Transverse colon (tissue), 4 donors: ENCODE measurements around the gene MINDY4B. TPM values are rescaled to one million over a fixed set of nuclear protein-coding genes. Genes with fewer than 3 reads are reported as not detected.
A peak's percentile ranks its signal among the peaks of the same experiment; 100 is the strongest.

Source experiments
- DNase-seq: peaks from one replicate; pipeline ENCODE4 v3.0.0-alpha.2; 2019
- H3K27ac ChIP-seq, 4 donors: fragments of 200-600 bp; sonication (generic); 2 replicates each; pipeline ENCODE4 v1.5.1; 2016 to 2018; ENCODE audit warnings: inconsistent platforms in 4 of 4
- H3K27me3 ChIP-seq: fragments of 200-600 bp; sonication (generic); 2 replicates; pipeline ENCODE4 v1.5.1; 2017; ENCODE audit warnings: inconsistent platforms
- H3K36me3 ChIP-seq, 4 donors: fragments of 200-600 bp; sonication (generic); 2 replicates each; pipeline ENCODE4 v1.5.1; 2017 to 2019; ENCODE audit warnings: inconsistent platforms in 4 of 4
- H3K4me1 ChIP-seq, 4 donors: fragments of 200-600 bp; sonication (generic); 2 replicates each; pipeline ENCODE4 v1.5.1; 2017 to 2020; ENCODE audit warnings: inconsistent platforms in 4 of 4
- H3K4me3 ChIP-seq, 4 donors: fragments of 200-600 bp; sonication (generic); 1 replicate in 1 of 4; 2 replicates in 3 of 4; pipeline versions ENCODE4 v1.5.1 to v1.6.1; 2017 to 2019; ENCODE audit warnings: inconsistent platforms in 4 of 4
- H3K9me3 ChIP-seq, 2 donors: fragments of 200-600 bp; sonication (generic); 2 replicates each; pipeline ENCODE4 v1.5.1; 2017 to 2019; ENCODE audit warnings: inconsistent platforms in 2 of 2
- CTCF ChIP-seq, 5 experiments: fragments of 200-600 bp in 3 of 5; fragments of 450-650 bp in 2 of 5; sonication (generic) in 3 of 5; IDR thresholded peaks; 1 replicate in 2 of 5; 2 replicates in 3 of 5; pipeline ENCODE4 v1.5.1; 2016 to 2017; ENCODE audit warnings: antibody characterized with exemption in 5 of 5, inconsistent platforms in 3 of 5, mild to moderate bottlenecking in 2 of 5, moderate library complexity in 1 of 5
- EP300 ChIP-seq: sonication (generic); formaldehyde crosslinking; IDR thresholded peaks from one replicate; pipeline ENCODE4 v1.6.1; 2017; ENCODE audit warnings: antibody characterized with exemption, low read depth
- POLR2A ChIP-seq: fragments of 450-650 bp; IDR thresholded peaks from one replicate; pipeline ENCODE4 v1.6.1; 2016; ENCODE audit warnings: antibody characterized with exemption, mild to moderate bottlenecking, moderate library complexity
- POLR2AphosphoS5 ChIP-seq, 3 donors: sonication (generic); formaldehyde crosslinking; IDR thresholded peaks; one replicate each; pipeline ENCODE4 v1.6.1; 2016; ENCODE audit warnings: antibody characterized with exemption in 3 of 3
- WGBS, 2 donors: methylation state at CpG; one replicate each; pipeline ENCODE4 v1.1.5; 2018; ENCODE audit warnings: low coverage in 1 of 2; 5-methylcytosine and 5-hydroxymethylcytosine counted together
- in situ Hi-C, 4 donors: fragments of 200-750 bp; cut with MboI; loops; one replicate each; pipeline versions ENCODE4 v1.15.0 to v1.15.1; 2017; ENCODE audit warnings: low sequenced_read_pairs in 3 of 4, low pct_ligation_motif_present in 1 of 4, low pct_unique_long_range_greater_than_20kb in 1 of 4
- intact Hi-C: fragments of 100-400 bp; cut with DNase I; formaldehyde crosslinking; loops from one replicate; pipeline ENCODE4 v1.15.1; 2023; ENCODE audit warnings: low total_unique reads
- total RNA-seq, 4 donors: library from RNA; depleted of rRNA; stranded (reverse); fragments of >200 nt; gene quantifications; one replicate each; pipeline ENCODE4 v1.1.0, GENCODE V29; 2016

MINDY4B gene
- total RNA-seq, 4 donors from 2014 or later: not detected

- in situ Hi-C loops: no loop called here
- Histone ChIP-seq H3K27ac (no peak overlapping the region), H3K4me3 (no peak overlapping the region), H3K27me3 (no peaks in the 10 kb centered on the region), H3K36me3 (no peaks in the 10 kb centered on the region), H3K4me1 (peaks cover 0 to 21% (median 6%) of the 10 kb centered on the region in 4 donors), H3K9me3 (no peaks in the 10 kb centered on the region)
- WGBS, 2 donors: 16 to 32% methylated on average over 3 of the region's 3 CpGs
- no peak for DNase-seq
- intact Hi-C loops: no loop called here
- TF ChIP-seq POLR2A: no peak
- no peak for TF ChIP-seq POLR2AphosphoS5 (IDR thresholded peaks at IDR 0.05)
- TF ChIP-seq CTCF (IDR thresholded peaks at IDR 0.05): no peak
- TF ChIP-seq EP300: no peak
Observed at GRCh38 chr3:150844484-150844883, 60.8 kb downstream of the MINDY4B start.

GRCh38 chr3:150843241-150843640 lies 62.0 kb downstream of the MINDY4B start:
- in situ Hi-C loops: no loop called here
- no peak for TF ChIP-seq EP300
- no peak for TF ChIP-seq POLR2A
- no peak for TF ChIP-seq CTCF (IDR thresholded peaks at IDR 0.05)
- no peak for TF ChIP-seq POLR2AphosphoS5 (IDR thresholded peaks at IDR 0.05)
- Histone ChIP-seq H3K4me3 (no peak overlapping the region), H3K27ac (peak overlapping the region in 1 of 4 donors; percentile 34), H3K27me3 (no peaks in the 10 kb centered on the region), H3K36me3 (no peaks in the 10 kb centered on the region), H3K4me1 (peaks cover 0 to 21% (median 6%) of the 10 kb centered on the region in 4 donors), H3K9me3 (no peaks in the 10 kb centered on the region)
- DNase-seq: no peak
- intact Hi-C loops: no loop called here
- 32 to 53% methylated on average over 2 of the region's 2 CpGs for WGBS, 2 donors

GRCh38 chr3:150840802-150841515 lies 64.3 kb downstream of the MINDY4B start:
- Histone ChIP-seq H3K27me3 (no peaks in the 10 kb centered on the region), H3K4me1 (peaks cover 0 to 21% (median 6%) of the 10 kb centered on the region in 4 donors), H3K27ac (no peak overlapping the region), H3K9me3 (no peaks in the 10 kb centered on the region), H3K36me3 (no peaks in the 10 kb centered on the region), H3K4me3 (no peak overlapping the region)
- 76 to 100% methylated on average over 1 to 4 of the region's 4 CpGs for WGBS, 2 donors
- DNase-seq: no peak
- intact Hi-C loops: no loop called here
- TF ChIP-seq POLR2AphosphoS5 (IDR thresholded peaks at IDR 0.05) (no peak), EP300 (no peak), POLR2A (no peak), CTCF (IDR thresholded peaks at IDR 0.05) (no peak)
- in situ Hi-C loops: no loop called here

GRCh38 chr3:150830745-150831144 lies 74.5 kb downstream of the MINDY4B start:
- intact Hi-C loops (no loop called here), in situ Hi-C loops (no loop called here)
- 83 to 86% methylated on average over 7 of the region's 7 CpGs for WGBS, 2 donors
- Histone ChIP-seq H3K27ac (no peak overlapping the region), H3K36me3 (no peaks in the 10 kb centered on the region), H3K9me3 (no peaks in the 10 kb centered on the region), H3K4me3 (no peak overlapping the region), H3K27me3 (no peaks in the 10 kb centered on the region), H3K4me1 (no peaks in the 10 kb centered on the region)
- no peak for TF ChIP-seq POLR2AphosphoS5 (IDR thresholded peaks at IDR 0.05)
- TF ChIP-seq POLR2A: no peak
- TF ChIP-seq EP300: no peak
- TF ChIP-seq CTCF (IDR thresholded peaks at IDR 0.05): no peak
- DNase-seq: no peak
